SK-N-SH (cell line): ENCODE results near the gene ISOC2. TPM values are rescaled to one million over a fixed set of nuclear protein-coding genes. Genes with fewer than 3 reads are reported as not detected.

Source experiments
- EP300 ChIP-seq, 2 experiments: IDR thresholded peaks; 2 replicates each; pipeline versions ENCODE4 v1.4.0 to v1.6.1; 2012; ENCODE audit warnings: borderline replicate concordance in 1 of 2, low read depth in 1 of 2, low read length in 1 of 2
- EZH2phosphoT487 ChIP-seq: fragments of 200-600 bp; sonication (generic); IDR thresholded peaks from 2 replicates; pipeline ENCODE4 v1.6.1; 2017; ENCODE audit warnings: low read depth, mixed run types, mild to moderate bottlenecking, antibody characterized with exemption, moderate library complexity, borderline replicate concordance
- FOSL2 ChIP-seq: IDR thresholded peaks from 2 replicates; pipeline ENCODE4 v1.4.0; 2012; ENCODE audit warnings: low read depth, mild to moderate bottlenecking, moderate library complexity, borderline replicate concordance
- FOXJ3 ChIP-seq: sonication (generic); formaldehyde crosslinking; IDR thresholded peaks from 2 replicates; pipeline ENCODE4 v1.5.1; 2020; ENCODE audit warnings: mild to moderate bottlenecking, missing genetic modification reagents
- GATA2 ChIP-seq: sonication (generic); formaldehyde crosslinking; IDR thresholded peaks from 2 replicates; pipeline ENCODE4 v1.5.0; 2020; ENCODE audit warnings: mild to moderate bottlenecking, missing genetic modification reagents
- MEF2A ChIP-seq: IDR thresholded peaks from 2 replicates; pipeline ENCODE4 v1.4.0; 2012; ENCODE audit warnings: low read depth, borderline replicate concordance
- NFIC ChIP-seq: IDR thresholded peaks from 2 replicates; pipeline ENCODE4 v1.4.0; 2012; ENCODE audit warnings: borderline replicate concordance
- NRF1 ChIP-seq: IDR thresholded peaks from 2 replicates; pipeline ENCODE4 v1.6.1; 2012; ENCODE audit warnings: low read depth, mild to moderate bottlenecking, low read length
- RAD21 ChIP-seq: IDR thresholded peaks from 2 replicates; pipeline ENCODE4 v1.6.1; 2012; ENCODE audit warnings: mild to moderate bottlenecking, low read length
- RFX5 ChIP-seq: IDR thresholded peaks from 2 replicates; pipeline ENCODE4 v1.6.1; 2012; ENCODE audit warnings: mild to moderate bottlenecking, improper control_type of control experiment, low read length
- TAF1 ChIP-seq: IDR thresholded peaks from 2 replicates; pipeline ENCODE4 v1.6.1; 2012; ENCODE audit warnings: low read depth, mild to moderate bottlenecking, low read length, moderate library complexity, borderline replicate concordance
- TEAD4 ChIP-seq: IDR thresholded peaks from 2 replicates; pipeline ENCODE4 v1.4.0; 2012; ENCODE audit warnings: mild to moderate bottlenecking, borderline replicate concordance; ENCODE audit not compliant: insufficient read depth
- polyA plus RNA-seq, 3 experiments: library from polyadenylated mRNA; depleted of rRNA; stranded (reverse); fragments of >200 nt; gene quantifications; 2 replicates each; pipeline ENCODE4 v1.2.3, GENCODE V29; 2012
- TF ChIP-seq, protein P1 (sequence below): IDR thresholded peaks from 2 replicates; pipeline ENCODE4 v1.4.0; 2012; ENCODE audit warnings: low read depth, borderline replicate concordance
- TF ChIP-seq, protein P2 (sequence below): IDR thresholded peaks from 2 replicates; pipeline ENCODE4 v1.4.0; 2012; ENCODE audit warnings: low read depth, borderline replicate concordance
- TF ChIP-seq, protein P3 (sequence below): IDR thresholded peaks from 2 replicates; pipeline ENCODE4 v1.4.0; 2012; ENCODE audit warnings: low read depth
- TF ChIP-seq, protein P4 (sequence below): IDR thresholded peaks from 2 replicates; pipeline ENCODE4 v1.6.1; 2012; ENCODE audit warnings: mild to moderate bottlenecking, low read depth, low read length, moderate library complexity

The ISOC2 gene
- polyA plus RNA-seq, 1 of the 3 experiments (the other 2 are of a cell fraction), result 65.4 TPM

DNA sequence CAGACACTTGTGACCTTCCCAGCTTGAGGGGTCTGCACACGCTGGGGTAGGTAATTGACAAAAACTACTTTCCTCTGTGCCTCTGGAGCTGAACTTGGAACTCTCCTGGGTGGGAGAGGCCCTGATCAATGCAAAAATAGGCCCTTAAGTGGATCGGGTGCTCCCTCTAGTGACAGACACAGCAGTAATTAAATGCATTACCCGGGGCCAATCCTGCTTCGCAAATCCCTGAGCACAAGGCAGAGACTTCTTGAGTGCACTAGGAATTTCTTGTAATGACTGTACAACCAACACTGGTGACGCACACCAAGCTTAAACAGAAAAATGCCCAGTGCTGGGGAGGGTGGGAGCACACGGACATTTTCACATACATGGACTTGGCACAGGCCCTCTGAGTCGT is 43.3 kb downstream of the ISOC2 start (continued):
- TF ChIP-seq, protein P1, sequence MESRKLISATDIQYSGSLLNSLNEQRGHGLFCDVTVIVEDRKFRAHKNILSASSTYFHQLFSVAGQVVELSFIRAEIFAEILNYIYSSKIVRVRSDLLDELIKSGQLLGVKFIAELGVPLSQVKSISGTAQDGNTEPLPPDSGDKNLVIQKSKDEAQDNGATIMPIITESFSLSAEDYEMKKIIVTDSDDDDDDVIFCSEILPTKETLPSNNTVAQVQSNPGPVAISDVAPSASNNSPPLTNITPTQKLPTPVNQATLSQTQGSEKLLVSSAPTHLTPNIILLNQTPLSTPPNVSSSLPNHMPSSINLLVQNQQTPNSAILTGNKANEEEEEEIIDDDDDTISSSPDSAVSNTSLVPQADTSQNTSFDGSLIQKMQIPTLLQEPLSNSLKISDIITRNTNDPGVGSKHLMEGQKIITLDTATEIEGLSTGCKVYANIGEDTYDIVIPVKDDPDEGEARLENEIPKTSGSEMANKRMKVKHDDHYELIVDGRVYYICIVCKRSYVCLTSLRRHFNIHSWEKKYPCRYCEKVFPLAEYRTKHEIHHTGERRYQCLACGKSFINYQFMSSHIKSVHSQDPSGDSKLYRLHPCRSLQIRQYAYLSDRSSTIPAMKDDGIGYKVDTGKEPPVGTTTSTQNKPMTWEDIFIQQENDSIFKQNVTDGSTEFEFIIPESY, result no peak
- TF ChIP-seq RFX5, result no peak
- no peak for TF ChIP-seq NFIC
- TF ChIP-seq EZH2phosphoT487, result no peak
- no peak for TF ChIP-seq TEAD4
- TF ChIP-seq TAF1, result no peak
- TF ChIP-seq EP300 (IDR thresholded peaks at IDR 0.05; ENCODE audit: borderline replicate concordance in 1 of 2, low read depth in 1 of 2, low read length in 1 of 2), result no peak
- TF ChIP-seq NRF1, result no peak
- TF ChIP-seq, protein P2, sequence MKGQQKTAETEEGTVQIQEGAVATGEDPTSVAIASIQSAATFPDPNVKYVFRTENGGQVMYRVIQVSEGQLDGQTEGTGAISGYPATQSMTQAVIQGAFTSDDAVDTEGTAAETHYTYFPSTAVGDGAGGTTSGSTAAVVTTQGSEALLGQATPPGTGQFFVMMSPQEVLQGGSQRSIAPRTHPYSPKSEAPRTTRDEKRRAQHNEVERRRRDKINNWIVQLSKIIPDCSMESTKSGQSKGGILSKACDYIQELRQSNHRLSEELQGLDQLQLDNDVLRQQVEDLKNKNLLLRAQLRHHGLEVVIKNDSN, result no peak
- TF ChIP-seq FOXJ3 (CRISPR knock-in tag), result no peak
- TF ChIP-seq GATA2 (CRISPR knock-in tag), result no peak
- TF ChIP-seq FOSL2, result peak; percentile 26; the same call in 1 of the 2 replicates
- TF ChIP-seq, protein P3, sequence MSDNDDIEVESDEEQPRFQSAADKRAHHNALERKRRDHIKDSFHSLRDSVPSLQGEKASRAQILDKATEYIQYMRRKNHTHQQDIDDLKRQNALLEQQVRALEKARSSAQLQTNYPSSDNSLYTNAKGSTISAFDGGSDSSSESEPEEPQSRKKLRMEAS, result peak; percentile 75; the same call in 1 of the 2 replicates
- TF ChIP-seq MEF2A, result no peak
- peak; percentile 93 for TF ChIP-seq RAD21
- TF ChIP-seq, protein P4, sequence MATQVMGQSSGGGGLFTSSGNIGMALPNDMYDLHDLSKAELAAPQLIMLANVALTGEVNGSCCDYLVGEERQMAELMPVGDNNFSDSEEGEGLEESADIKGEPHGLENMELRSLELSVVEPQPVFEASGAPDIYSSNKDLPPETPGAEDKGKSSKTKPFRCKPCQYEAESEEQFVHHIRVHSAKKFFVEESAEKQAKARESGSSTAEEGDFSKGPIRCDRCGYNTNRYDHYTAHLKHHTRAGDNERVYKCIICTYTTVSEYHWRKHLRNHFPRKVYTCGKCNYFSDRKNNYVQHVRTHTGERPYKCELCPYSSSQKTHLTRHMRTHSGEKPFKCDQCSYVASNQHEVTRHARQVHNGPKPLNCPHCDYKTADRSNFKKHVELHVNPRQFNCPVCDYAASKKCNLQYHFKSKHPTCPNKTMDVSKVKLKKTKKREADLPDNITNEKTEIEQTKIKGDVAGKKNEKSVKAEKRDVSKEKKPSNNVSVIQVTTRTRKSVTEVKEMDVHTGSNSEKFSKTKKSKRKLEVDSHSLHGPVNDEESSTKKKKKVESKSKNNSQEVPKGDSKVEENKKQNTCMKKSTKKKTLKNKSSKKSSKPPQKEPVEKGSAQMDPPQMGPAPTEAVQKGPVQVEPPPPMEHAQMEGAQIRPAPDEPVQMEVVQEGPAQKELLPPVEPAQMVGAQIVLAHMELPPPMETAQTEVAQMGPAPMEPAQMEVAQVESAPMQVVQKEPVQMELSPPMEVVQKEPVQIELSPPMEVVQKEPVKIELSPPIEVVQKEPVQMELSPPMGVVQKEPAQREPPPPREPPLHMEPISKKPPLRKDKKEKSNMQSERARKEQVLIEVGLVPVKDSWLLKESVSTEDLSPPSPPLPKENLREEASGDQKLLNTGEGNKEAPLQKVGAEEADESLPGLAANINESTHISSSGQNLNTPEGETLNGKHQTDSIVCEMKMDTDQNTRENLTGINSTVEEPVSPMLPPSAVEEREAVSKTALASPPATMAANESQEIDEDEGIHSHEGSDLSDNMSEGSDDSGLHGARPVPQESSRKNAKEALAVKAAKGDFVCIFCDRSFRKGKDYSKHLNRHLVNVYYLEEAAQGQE, result no peak
- TF ChIP-seq, all 33 proteins: peak for 6
